Astrocyte (in vitro differentiated cells and primary cell): ENCODE results near the gene EYS. TPM values are rescaled to one million over a fixed set of nuclear protein-coding genes. Genes with fewer than 3 reads are reported as not detected.

Source experiments
- DNase-seq: peaks from one replicate; pipeline ENCODE4 v3.0.0-alpha.2; 2010; ENCODE audit warnings: low read depth
- FAIRE-seq: peaks from 2 replicates; lab custom pipeline; 2011; peaks lifted over from hg19 to GRCh38; lab: Jason Lieb, UNC
- H2AFZ ChIP-seq: 2 replicates; pipeline ENCODE4 v1.6.0; 2012; ENCODE audit warnings: low read depth, low read length, inconsistent platforms
- H3K27ac ChIP-seq: 2 replicates; pipeline ENCODE4 v1.5.1; 2011; ENCODE audit warnings: low read depth, low read length, inconsistent platforms
- H3K27me3 ChIP-seq: 2 replicates; pipeline ENCODE4 v1.6.0; 2011; ENCODE audit warnings: low read length, inconsistent platforms; ENCODE audit not compliant: insufficient read depth
- H3K36me3 ChIP-seq: 2 replicates; pipeline ENCODE4 v1.5.1; 2011; ENCODE audit warnings: low read length, inconsistent platforms; ENCODE audit not compliant: insufficient read depth
- H3K4me1 ChIP-seq: 2 replicates; pipeline ENCODE4 v1.5.1; 2011; ENCODE audit warnings: low read length, inconsistent platforms; ENCODE audit not compliant: insufficient read depth
- H3K4me2 ChIP-seq: 2 replicates; pipeline ENCODE4 v1.6.0; 2012; ENCODE audit warnings: low read length, inconsistent platforms
- H3K4me3 ChIP-seq: 2 replicates; pipeline ENCODE4 v1.5.1; 2011; ENCODE audit warnings: low read depth, mild to moderate bottlenecking, low read length, inconsistent platforms; ENCODE audit not compliant: insufficient read depth
- H3K79me2 ChIP-seq: 2 replicates; pipeline ENCODE4 v1.6.0; 2012; ENCODE audit warnings: mild to moderate bottlenecking, low read length, inconsistent platforms; ENCODE audit not compliant: insufficient read depth
- H3K9ac ChIP-seq: 2 replicates; pipeline ENCODE4 v1.6.0; 2012; ENCODE audit warnings: mild to moderate bottlenecking, low read length, inconsistent platforms
- H3K9me3 ChIP-seq: 2 replicates; pipeline ENCODE4 v1.5.1; 2012; ENCODE audit warnings: low read depth, mild to moderate bottlenecking, low read length, inconsistent platforms; ENCODE audit not compliant: insufficient read depth
- H4K20me1 ChIP-seq: 2 replicates; pipeline ENCODE4 v1.6.0; 2012; ENCODE audit warnings: low read length, inconsistent platforms; ENCODE audit not compliant: insufficient read depth
- H3K27ac Mint-ChIP-seq: one replicate; pipeline ENCODE4 v1.8.0; 2021; ENCODE audit warnings: mild to moderate bottlenecking, mixed read lengths; ENCODE audit not compliant: unreplicated experiment
- H3K27me3 Mint-ChIP-seq: one replicate; pipeline ENCODE4 v1.8.0; 2021; ENCODE audit warnings: low read depth, mixed read lengths; ENCODE audit not compliant: unreplicated experiment
- H3K36me3 Mint-ChIP-seq: one replicate; pipeline ENCODE4 v1.8.0; 2021; ENCODE audit warnings: low read depth, mixed read lengths; ENCODE audit not compliant: unreplicated experiment
- H3K4me1 Mint-ChIP-seq: one replicate; pipeline ENCODE4 v1.8.0; 2021; ENCODE audit warnings: low read depth, mixed read lengths; ENCODE audit not compliant: unreplicated experiment
- H3K4me3 Mint-ChIP-seq: one replicate; pipeline ENCODE4 v1.8.0; 2021; ENCODE audit warnings: mild to moderate bottlenecking, moderate library complexity, mixed read lengths; ENCODE audit not compliant: unreplicated experiment
- H3K9me3 Mint-ChIP-seq: one replicate; pipeline ENCODE4 v1.8.0; 2021; ENCODE audit warnings: mild to moderate bottlenecking, mixed read lengths; ENCODE audit not compliant: unreplicated experiment
- CTCF ChIP-seq: IDR thresholded peaks from 2 replicates; pipeline ENCODE4 v1.5.1; 2011; ENCODE audit warnings: low read depth, mild to moderate bottlenecking, inconsistent platforms, low read length, moderate library complexity; ENCODE audit not compliant: insufficient read depth
- EZH2 ChIP-seq: IDR thresholded peaks from 2 replicates; pipeline ENCODE4 v1.6.1; 2012; ENCODE audit warnings: mild to moderate bottlenecking, low read length, inconsistent platforms; ENCODE audit not compliant: insufficient read depth
- total RNA-seq: library from RNA; stranded (reverse); gene quantifications from 2 replicates; pipeline ENCODE4 v1.2.1, GENCODE V29; 2021

EYS gene
- total RNA-seq, 1 donor from 2014 or later = 0.16 TPM

- Histone ChIP-seq H3K9ac (no peak overlapping the region), H3K4me1 (no peaks in the 10 kb centered on the region), H3K27me3 (no peaks in the 10 kb centered on the region), H4K20me1 (no peaks in the 10 kb centered on the region), H3K79me2 (no peaks in the 10 kb centered on the region), H3K36me3 (no peaks in the 10 kb centered on the region), H2AFZ (no peak overlapping the region), H3K4me2 (no peak overlapping the region), H3K9me3 (no peaks in the 10 kb centered on the region), H3K4me3 (no peak overlapping the region), H3K27ac (no peak overlapping the region)
- FAIRE-seq (no peak), DNase-seq (no peak)
- H3K4me3 Mint-ChIP-seq = no peak overlapping the region
- no peaks in the 10 kb centered on the region for H3K9me3 Mint-ChIP-seq
- TF ChIP-seq EZH2 (no peak), CTCF (no peak)
- H3K36me3 Mint-ChIP-seq = no peaks in the 10 kb centered on the region
- H3K27ac Mint-ChIP-seq = no peak overlapping the region
- no peaks in the 10 kb centered on the region for H3K27me3 Mint-ChIP-seq
- peaks cover 8% of the 10 kb centered on the region for H3K4me1 Mint-ChIP-seq
Measured at GRCh38 chr6:65117817-65118409, 589.1 kb downstream of the EYS start.

- Mint-ChIP-seq H3K27ac (no peak overlapping the region), H3K9me3 (no peaks in the 10 kb centered on the region), H3K4me3 (no peak overlapping the region), H3K36me3 (no peaks in the 10 kb centered on the region), H3K27me3 (no peaks in the 10 kb centered on the region), H3K4me1 (peaks cover 8% of the 10 kb centered on the region)
- no peak overlapping the region for H3K9ac ChIP-seq
- no peak overlapping the region for H3K27ac ChIP-seq
- TF ChIP-seq CTCF (no peak), EZH2 (no peak)
- no peaks in the 10 kb centered on the region for H3K36me3 ChIP-seq
- no peaks in the 10 kb centered on the region for H3K4me1 ChIP-seq
- no peaks in the 10 kb centered on the region for H3K9me3 ChIP-seq
- H3K4me3 ChIP-seq = no peak overlapping the region
- no peak overlapping the region for H2AFZ ChIP-seq
- H3K27me3 ChIP-seq = no peaks in the 10 kb centered on the region
- DNase-seq (no peak), FAIRE-seq (no peak)
- H3K79me2 ChIP-seq = no peaks in the 10 kb centered on the region
- H3K4me2 ChIP-seq = no peak overlapping the region
- H4K20me1 ChIP-seq = no peaks in the 10 kb centered on the region
Measured at GRCh38 chr6:65116326-65116725, 590.7 kb downstream of the EYS start.

- Histone ChIP-seq H3K9me3 (no peaks in the 10 kb centered on the region), H4K20me1 (no peaks in the 10 kb centered on the region), H3K27me3 (no peaks in the 10 kb centered on the region), H3K4me3 (no peak overlapping the region), H3K27ac (no peak overlapping the region), H2AFZ (no peak overlapping the region), H3K4me2 (no peak overlapping the region), H3K36me3 (no peaks in the 10 kb centered on the region), H3K79me2 (no peaks in the 10 kb centered on the region), H3K4me1 (no peaks in the 10 kb centered on the region), H3K9ac (no peak overlapping the region)
- H3K9me3 Mint-ChIP-seq = no peaks in the 10 kb centered on the region
- no peaks in the 10 kb centered on the region for H3K36me3 Mint-ChIP-seq
- H3K4me3 Mint-ChIP-seq = no peak overlapping the region
- TF ChIP-seq CTCF (no peak), EZH2 (no peak)
- FAIRE-seq (no peak), DNase-seq (no peak)
- peaks cover 8% of the 10 kb centered on the region for H3K4me1 Mint-ChIP-seq
- no peaks in the 10 kb centered on the region for H3K27me3 Mint-ChIP-seq
- no peak overlapping the region for H3K27ac Mint-ChIP-seq
Measured at GRCh38 chr6:65113581-65113980, 593.4 kb downstream of the EYS start.
